NT2/D1 (cell line): ENCODE measurements around the gene ICAM3.

ENCODE experiments used
- YY1 ChIP-seq: IDR thresholded peaks from 2 replicates; pipeline ENCODE4 v1.6.1; 2011; ENCODE audit not compliant: insufficient read length, insufficient read depth
- ZNF274 ChIP-seq: IDR thresholded peaks from 2 replicates; pipeline ENCODE4 v1.6.1; 2011; ENCODE audit warnings: mild to moderate bottlenecking, low read depth, low read length

GRCh38 chr19:10317857-10318462, 21.5 kb downstream of the ICAM3 start:
- TF ChIP-seq ZNF274 (no peak), YY1 (no peak)
